ENCODE results near the gene BTBD18. TPM values are rescaled to one million over a fixed set of nuclear protein-coding genes. Genes with fewer than 3 reads are reported as not detected.

BTBD18 gene
- total RNA-seq, 4 donors from 2014 or later = not detected

DNA sequence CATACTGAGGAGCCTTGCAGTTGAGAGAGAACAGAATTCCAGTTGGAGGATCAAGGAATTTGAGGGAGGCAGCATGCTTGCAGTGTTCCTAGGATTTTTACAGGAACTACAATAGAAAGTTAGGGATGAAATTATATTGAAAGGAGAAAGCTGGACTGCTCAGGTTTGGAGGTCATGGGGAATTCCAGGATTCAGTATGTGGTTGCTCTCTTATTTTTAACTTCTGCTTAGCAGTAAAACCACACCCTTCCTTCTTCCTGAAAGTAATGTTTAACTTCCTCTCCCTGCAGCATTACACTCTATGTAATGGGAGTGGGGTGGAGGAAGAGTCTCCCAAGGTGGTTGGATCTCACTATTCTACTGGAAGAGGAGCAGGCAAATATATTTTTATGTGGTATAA lies 41.3 kb upstream of the BTBD18 start:
- intact Hi-C loops (cut with DNase I) = no loop called here

DNA sequence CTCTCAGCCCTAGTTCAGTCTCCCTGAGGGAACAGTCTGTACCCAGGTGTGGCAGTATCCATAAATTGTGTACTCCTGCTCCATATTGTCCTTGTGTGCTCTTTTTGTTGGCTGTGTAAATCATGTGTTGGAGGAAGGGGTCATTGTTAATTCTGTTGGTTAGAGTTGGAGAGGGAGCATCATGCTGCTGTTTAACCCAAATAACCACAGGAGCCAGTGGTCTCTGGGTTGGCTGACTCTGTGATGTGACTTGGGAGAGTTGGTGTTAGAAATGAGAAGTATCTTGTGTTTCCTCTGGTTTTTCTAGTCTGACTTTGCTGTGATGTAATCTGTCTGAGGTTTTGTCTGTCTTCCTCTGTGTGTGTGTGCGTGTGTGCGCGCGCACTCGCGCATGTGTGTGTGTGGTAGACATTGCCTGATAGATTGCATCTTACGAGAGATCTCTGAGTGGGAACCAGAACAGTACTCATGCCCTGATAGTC lies 40.5 kb upstream of the BTBD18 start:
- peak; percentile 36 to 37 for DNase-seq
- Histone ChIP-seq H3K4me1 (peaks cover 30 to 41% of the 10 kb centered on the region in 2 donors), H3K4me3 (replicated peaks in 1 of 3) (no peak overlapping the region), H3K36me3 (peaks cover 17 to 23% of the 10 kb centered on the region in 2 donors), H3K9me3 (no peaks in the 10 kb centered on the region), H3K27ac (peak overlapping the region in 2 of 3 donors; percentile 47 to 58), H3K27me3 (no peaks in the 10 kb centered on the region)
- intact Hi-C loops (cut with DNase I) = no loop called here
- WGBS, 2 donors = 93 to 94% methylated on average over 7 of the region's 7 CpGs
- no peak for TF ChIP-seq POLR2A (IDR thresholded peaks at IDR 0.05)
- TF ChIP-seq, protein P1, sequence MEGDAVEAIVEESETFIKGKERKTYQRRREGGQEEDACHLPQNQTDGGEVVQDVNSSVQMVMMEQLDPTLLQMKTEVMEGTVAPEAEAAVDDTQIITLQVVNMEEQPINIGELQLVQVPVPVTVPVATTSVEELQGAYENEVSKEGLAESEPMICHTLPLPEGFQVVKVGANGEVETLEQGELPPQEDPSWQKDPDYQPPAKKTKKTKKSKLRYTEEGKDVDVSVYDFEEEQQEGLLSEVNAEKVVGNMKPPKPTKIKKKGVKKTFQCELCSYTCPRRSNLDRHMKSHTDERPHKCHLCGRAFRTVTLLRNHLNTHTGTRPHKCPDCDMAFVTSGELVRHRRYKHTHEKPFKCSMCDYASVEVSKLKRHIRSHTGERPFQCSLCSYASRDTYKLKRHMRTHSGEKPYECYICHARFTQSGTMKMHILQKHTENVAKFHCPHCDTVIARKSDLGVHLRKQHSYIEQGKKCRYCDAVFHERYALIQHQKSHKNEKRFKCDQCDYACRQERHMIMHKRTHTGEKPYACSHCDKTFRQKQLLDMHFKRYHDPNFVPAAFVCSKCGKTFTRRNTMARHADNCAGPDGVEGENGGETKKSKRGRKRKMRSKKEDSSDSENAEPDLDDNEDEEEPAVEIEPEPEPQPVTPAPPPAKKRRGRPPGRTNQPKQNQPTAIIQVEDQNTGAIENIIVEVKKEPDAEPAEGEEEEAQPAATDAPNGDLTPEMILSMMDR (IDR thresholded peaks at IDR 0.05) = no peak

More for the DNA sequence above, 41.3 kb upstream of the BTBD18 start:
- TF ChIP-seq POLR2A (IDR thresholded peaks at IDR 0.05) = no peak
- TF ChIP-seq, protein P1 (IDR thresholded peaks at IDR 0.05) = no peak
- no peaks in the 10 kb centered on the region for H3K27me3 ChIP-seq
- DNase-seq = no peak
- peaks cover 24 to 25% of the 10 kb centered on the region in 2 donors for H3K36me3 ChIP-seq
- no peak overlapping the region for H3K4me3 ChIP-seq (replicated peaks in 1 of 3)
- peak overlapping the region in 2 of 3 donors; percentile 47 to 58 for H3K27ac ChIP-seq
- peaks cover 25 to 34% of the 10 kb centered on the region in 2 donors for H3K4me1 ChIP-seq
- H3K9me3 ChIP-seq = no peaks in the 10 kb centered on the region

DNA sequence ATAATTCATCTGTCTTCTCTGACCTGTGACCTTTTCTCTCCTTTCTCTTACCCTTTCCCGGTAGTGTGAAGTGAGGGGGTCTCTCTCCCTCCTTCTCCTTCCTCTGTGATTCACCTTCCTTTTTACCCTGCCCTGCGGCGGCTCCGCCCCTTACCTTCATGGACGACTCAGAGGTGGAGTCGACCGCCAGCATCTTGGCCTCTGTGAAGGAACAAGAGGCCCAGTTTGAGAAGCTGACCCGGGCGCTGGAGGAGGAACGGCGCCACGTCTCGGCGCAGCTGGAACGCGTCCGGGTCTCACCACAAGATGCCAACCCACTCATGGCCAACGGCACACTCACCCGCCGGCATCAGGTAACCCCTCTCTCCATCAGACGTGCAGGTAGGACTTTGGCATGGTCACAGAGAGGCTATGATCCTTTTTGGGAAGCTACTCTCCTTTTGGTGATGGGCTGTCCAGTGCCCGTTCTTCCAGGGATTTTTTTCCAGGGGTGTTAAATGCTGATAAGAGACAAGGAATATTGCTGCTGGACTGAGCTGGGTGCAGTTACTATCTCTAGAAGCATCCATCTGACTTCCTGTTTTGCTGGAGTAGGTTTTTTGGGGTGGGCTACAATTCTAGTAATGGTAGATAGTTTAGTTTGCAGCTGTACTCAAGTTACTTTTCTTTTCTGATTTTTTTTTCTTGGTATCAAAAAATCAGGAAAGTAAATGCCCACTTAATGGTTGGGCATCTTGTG lies 39.9 kb upstream of the BTBD18 start:
- H3K4me1 ChIP-seq = peaks cover 37 to 47% of the 10 kb centered on the region in 2 donors

DNA sequence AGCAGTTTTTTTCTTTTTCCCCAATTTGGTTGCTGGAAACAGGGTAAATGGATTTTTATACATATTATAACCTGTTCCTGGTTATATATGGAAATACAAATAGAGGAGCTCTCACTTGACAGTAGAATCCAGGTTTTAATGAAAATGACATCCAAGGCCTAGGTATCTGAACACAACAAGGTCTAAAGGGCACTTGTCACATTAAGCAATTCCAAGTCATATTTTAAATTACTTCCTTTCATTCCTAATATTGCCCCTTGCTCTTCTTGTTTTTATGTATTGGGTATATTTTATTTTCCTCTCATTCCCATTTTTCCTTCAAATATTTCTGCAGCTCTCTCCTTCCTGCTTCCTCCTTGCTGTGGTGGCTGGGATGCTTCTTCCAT lies 37.1 kb upstream of the BTBD18 start:
- no peak for DNase-seq
- Histone ChIP-seq H3K27ac (peak overlapping the region in 2 of 3 donors; percentile 54 to 97), H3K4me1 (peaks cover 59 to 74% of the 10 kb centered on the region in 2 donors), H3K9me3 (no peaks in the 10 kb centered on the region), H3K27me3 (no peaks in the 10 kb centered on the region), H3K4me3 (replicated peaks in 1 of 3) (no peak overlapping the region), H3K36me3 (peaks cover 0 to 4% of the 10 kb centered on the region in 2 donors)
- intact Hi-C loops (cut with DNase I) = no loop called here
- no peak for TF ChIP-seq POLR2A (IDR thresholded peaks at IDR 0.05)
- TF ChIP-seq, protein P1 (IDR thresholded peaks at IDR 0.05) = no peak

More for the DNA sequence above, 39.9 kb upstream of the BTBD18 start:
- Histone ChIP-seq H3K27ac (peak overlapping the region in 2 of 3 donors; percentile 47 to 58), H3K27me3 (no peaks in the 10 kb centered on the region), H3K4me3 (replicated peaks in 1 of 3) (no peak overlapping the region), H3K36me3 (peaks cover 11 to 17% of the 10 kb centered on the region in 2 donors), H3K9me3 (no peaks in the 10 kb centered on the region)
- TF ChIP-seq, protein P1 (IDR thresholded peaks at IDR 0.05) = no peak
- intact Hi-C loops (cut with DNase I) = no loop called here
- no peak for DNase-seq
- WGBS, 2 donors = 87 to 92% methylated on average over 21 to 22 of the region's 22 CpGs
